H9 (cell line): Measurements from ENCODE around the gene CEP41. TPM values are rescaled to one million over a fixed set of nuclear protein-coding genes. Genes with fewer than 3 reads are reported as not detected.
A peak's percentile ranks its signal among the peaks of the same experiment; 100 is the strongest.

Experiments used
- DNase-seq: peaks from one replicate; pipeline ENCODE4 v3.0.0-alpha.2; 2017
- H2AFZ ChIP-seq: one replicate; pipeline ENCODE4 v1.6.1; 2013; ENCODE audit warnings: mild to moderate bottlenecking, low read length, control low read depth, moderate library complexity
- H2AK5ac ChIP-seq: 2 replicates; pipeline ENCODE4 v1.6.1; 2013; ENCODE audit warnings: low read length, control low read depth, mixed read lengths; ENCODE audit not compliant: insufficient read length
- H2BK120ac ChIP-seq: one replicate; pipeline ENCODE4 v1.6.1; 2013; ENCODE audit warnings: low read depth, mild to moderate bottlenecking, low read length, control low read depth, inconsistent platforms; ENCODE audit not compliant: poor library complexity, severe bottlenecking
- H2BK12ac ChIP-seq: 2 replicates; pipeline ENCODE4 v1.6.1; 2013; ENCODE audit warnings: low read length, control low read depth, mixed read lengths, low read depth; ENCODE audit not compliant: insufficient read length
- H2BK15ac ChIP-seq: 2 replicates; pipeline ENCODE4 v1.6.1; 2013; ENCODE audit warnings: low read depth, low read length, control low read depth
- H2BK20ac ChIP-seq: one replicate; pipeline ENCODE4 v1.6.1; 2013; ENCODE audit warnings: low read depth, mild to moderate bottlenecking, low read length, control low read depth, inconsistent platforms; ENCODE audit not compliant: poor library complexity, severe bottlenecking
- H2BK5ac ChIP-seq: 2 replicates; pipeline ENCODE4 v1.6.1; 2013; ENCODE audit warnings: low read length, control low read depth, mixed read lengths; ENCODE audit not compliant: insufficient read length
- H3K14ac ChIP-seq: 2 replicates; pipeline ENCODE4 v1.6.1; 2013; ENCODE audit warnings: low read length, control low read depth; ENCODE audit not compliant: insufficient read depth
- H3K18ac ChIP-seq: 2 replicates; pipeline ENCODE4 v1.6.1; 2013; ENCODE audit warnings: low read depth, mild to moderate bottlenecking, mixed read lengths, low read length, control low read depth; ENCODE audit not compliant: insufficient read length
- H3K23ac ChIP-seq: 2 replicates; pipeline ENCODE4 v1.6.1; 2013; ENCODE audit warnings: low read length, control low read depth, mixed read lengths, low read depth; ENCODE audit not compliant: insufficient read length
- H3K23me2 ChIP-seq: 2 replicates; pipeline ENCODE4 v1.6.1; 2013; ENCODE audit warnings: low read depth, mild to moderate bottlenecking, mixed read lengths, low read length, control low read depth; ENCODE audit not compliant: insufficient read length, poor library complexity, severe bottlenecking
- H3K27ac ChIP-seq: 2 replicates; pipeline ENCODE4 v1.5.1; 2013; ENCODE audit warnings: low read length, control low read depth, mixed read lengths, low read depth; ENCODE audit not compliant: insufficient read length
- H3K27me3 ChIP-seq: 2 replicates; pipeline ENCODE4 v1.6.1; 2013; ENCODE audit warnings: low read length, control low read depth, inconsistent platforms; ENCODE audit not compliant: insufficient read depth
- H3K4ac ChIP-seq: 2 replicates; pipeline ENCODE4 v1.6.1; 2013; ENCODE audit warnings: low read depth, mild to moderate bottlenecking, control low read depth, inconsistent platforms, low read length, moderate library complexity
- H3K4me1 ChIP-seq: 2 replicates; pipeline ENCODE4 v1.6.1; 2013; ENCODE audit warnings: low read length, control low read depth, inconsistent platforms; ENCODE audit not compliant: insufficient read depth
- H3K4me2 ChIP-seq: 2 replicates; pipeline ENCODE4 v1.6.1; 2013; ENCODE audit warnings: low read length, control low read depth, mixed read lengths; ENCODE audit not compliant: insufficient read length, insufficient read depth
- H3K56ac ChIP-seq: 2 replicates; pipeline ENCODE4 v1.6.1; 2013; ENCODE audit warnings: low read depth, mild to moderate bottlenecking, mixed read lengths, low read length, control low read depth; ENCODE audit not compliant: insufficient read length
- H3K79me1 ChIP-seq: 2 replicates; pipeline ENCODE4 v1.6.1; 2013; ENCODE audit warnings: low read depth, mild to moderate bottlenecking, moderate library complexity, low read length, control low read depth, inconsistent platforms; ENCODE audit not compliant: insufficient read depth, poor library complexity, severe bottlenecking
- H3K79me2 ChIP-seq: 2 replicates; pipeline ENCODE4 v1.6.1; 2013; ENCODE audit warnings: low read length, control low read depth, inconsistent platforms; ENCODE audit not compliant: insufficient read depth
- H3K9ac ChIP-seq: 2 replicates; pipeline ENCODE4 v1.6.1; 2013; ENCODE audit warnings: low read length, control low read depth, mixed read lengths; ENCODE audit not compliant: insufficient read length; ENCODE audit errors: extremely low read depth
- H3K9me3 ChIP-seq: one replicate; pipeline ENCODE4 v1.6.1; 2013; ENCODE audit warnings: low read depth, low read length, inconsistent platforms; ENCODE audit not compliant: control insufficient read depth
- H3T11ph ChIP-seq: one replicate; pipeline ENCODE4 v1.6.1; 2013; ENCODE audit warnings: mild to moderate bottlenecking, low read length, control low read depth, inconsistent platforms
- H4K20me1 ChIP-seq: one replicate; pipeline ENCODE4 v1.6.1; 2013; ENCODE audit not compliant: control insufficient read depth, insufficient read length, insufficient read depth
- H4K5ac ChIP-seq: 2 replicates; pipeline ENCODE4 v1.6.1; 2013; ENCODE audit warnings: low read depth, mild to moderate bottlenecking, mixed read lengths, low read length, control low read depth; ENCODE audit not compliant: insufficient read length
- H4K8ac ChIP-seq: replicated peaks from 2 replicates; pipeline ENCODE4 v1.6.1; 2013; ENCODE audit warnings: low read length, control low read depth, mixed read lengths, low read depth; ENCODE audit not compliant: insufficient read length
- H4K91ac ChIP-seq: 2 replicates; pipeline ENCODE4 v1.6.1; 2013; ENCODE audit warnings: low read depth, mild to moderate bottlenecking, moderate library complexity, mixed read lengths, low read length, control low read depth; ENCODE audit not compliant: insufficient read length
- H3K27ac Mint-ChIP-seq, 3 experiments: 2 replicates in 2 of 3; 3 replicates in 1 of 3; pipeline ENCODE4 v1.8.0; 2020 to 2021; ENCODE audit warnings: mixed read lengths in 3 of 3, mild to moderate bottlenecking in 1 of 3, moderate library complexity in 1 of 3
- H3K27me3 Mint-ChIP-seq: 2 replicates; pipeline ENCODE4 v1.8.0; 2021; ENCODE audit warnings: low read depth, mild to moderate bottlenecking, moderate library complexity, mixed read lengths
- H3K36me3 Mint-ChIP-seq, 3 experiments: 2 replicates in 2 of 3; 3 replicates in 1 of 3; pipeline ENCODE4 v1.8.0; 2020 to 2021; ENCODE audit warnings: low read depth in 3 of 3, mixed read lengths in 3 of 3; ENCODE audit not compliant: insufficient read depth in 1 of 3
- H3K4me1 Mint-ChIP-seq, 2 experiments: 2 replicates each; pipeline ENCODE4 v1.8.0; 2020; ENCODE audit warnings: mixed read lengths in 2 of 2
- H3K4me3 Mint-ChIP-seq, 2 experiments: 2 replicates in 1 of 2; 3 replicates in 1 of 2; pipeline ENCODE4 v1.8.0; 2020 to 2021; ENCODE audit warnings: mild to moderate bottlenecking in 2 of 2, mixed read lengths in 2 of 2, moderate library complexity in 1 of 2
- H3K9me3 Mint-ChIP-seq, 2 experiments: 2 replicates in 1 of 2; 3 replicates in 1 of 2; pipeline ENCODE4 v1.8.0; 2020; ENCODE audit warnings: mild to moderate bottlenecking in 2 of 2, mixed read lengths in 2 of 2, moderate library complexity in 1 of 2
- WGBS: extraction: QIAGEN DNeasy Blood & Tissue Kit; methylation state at CpG from one replicate; pipeline ENCODE4 v1.1.7; 2013; ENCODE audit warnings: missing lambda C conversion rate, low lambda C conversion rate, mixed read lengths; ENCODE audit not compliant: insufficient read length; ENCODE audit errors: extremely low coverage; 5-methylcytosine and 5-hydroxymethylcytosine counted together
- total RNA-seq: library from RNA; stranded (reverse); gene quantifications from 2 replicates; pipeline ENCODE4 v1.2.1, GENCODE V29; 2021
- TF ChIP-seq, protein P1 (sequence below): fragments of 200-600 bp; sonication (generic); conservative IDR thresholded peaks from 3 replicates; pipeline ENCODE4 v1.8.0; 2021; ENCODE audit warnings: antibody characterized with exemption, mild to moderate bottlenecking

The CEP41 gene
- total RNA-seq, 1 experiment from 2014 or later: 9.7 TPM

DNA sequence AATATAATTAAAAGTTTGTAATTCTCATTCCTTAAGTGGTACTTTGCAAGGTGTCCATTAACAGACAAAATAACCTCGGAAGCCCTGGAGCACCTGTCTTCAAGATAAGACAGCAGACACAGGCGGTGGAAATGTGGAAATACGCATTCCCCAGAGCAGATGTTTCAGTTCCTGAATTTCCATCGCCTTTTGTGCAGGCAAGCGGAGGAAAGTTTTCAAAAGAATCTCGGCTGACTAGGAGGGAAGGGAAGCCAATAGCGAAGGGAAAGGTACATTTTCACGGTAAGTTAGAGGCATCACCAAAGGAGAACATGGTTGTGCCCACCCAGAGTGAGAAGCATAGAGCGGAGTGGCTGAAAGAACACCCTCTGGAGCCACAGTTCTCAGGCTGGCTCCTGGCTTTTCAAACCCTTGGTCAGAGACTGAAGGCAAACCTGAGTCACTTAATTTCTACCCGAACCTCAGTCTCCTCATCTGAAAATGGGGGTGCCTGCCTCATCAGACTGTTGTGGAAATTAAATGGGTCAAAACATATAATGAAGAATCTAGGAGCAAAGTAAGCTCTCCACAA is 46.9 kb downstream of the CEP41 start:
- H2BK15ac ChIP-seq: no peak overlapping the region
- H2BK5ac ChIP-seq: no peak overlapping the region
- no peak overlapping the region for H3K27ac ChIP-seq
- H3K4me1 ChIP-seq: no peaks in the 10 kb centered on the region
- no peaks in the 10 kb centered on the region for H3K27me3 ChIP-seq
- no peak overlapping the region for H3K14ac ChIP-seq
- no peak overlapping the region for H4K5ac ChIP-seq
- H3K9me3 ChIP-seq: no peaks in the 10 kb centered on the region
- H3K27ac Mint-ChIP-seq: peak overlapping the region in 2 of 3 experiments; percentile 2 to 7; a peak in 1 of 7 replicates
- no peak overlapping the region for H2BK12ac ChIP-seq
- H2BK20ac ChIP-seq: no peak overlapping the region
- H2AK5ac ChIP-seq: no peak overlapping the region
- no peak overlapping the region for H3K4me3 Mint-ChIP-seq
- H2AFZ ChIP-seq: no peak overlapping the region
- no peak overlapping the region for H4K91ac ChIP-seq
- H2BK120ac ChIP-seq: no peak overlapping the region
- H3T11ph ChIP-seq: no peak overlapping the region
- no peaks in the 10 kb centered on the region for H3K79me2 ChIP-seq
- no peaks in the 10 kb centered on the region for H4K20me1 ChIP-seq
- peaks cover 0 to 8% (median under 1%) of the 10 kb centered on the region in 3 experiments; a peak in 2 of 7 replicates for H3K36me3 Mint-ChIP-seq
- TF ChIP-seq, protein P1, sequence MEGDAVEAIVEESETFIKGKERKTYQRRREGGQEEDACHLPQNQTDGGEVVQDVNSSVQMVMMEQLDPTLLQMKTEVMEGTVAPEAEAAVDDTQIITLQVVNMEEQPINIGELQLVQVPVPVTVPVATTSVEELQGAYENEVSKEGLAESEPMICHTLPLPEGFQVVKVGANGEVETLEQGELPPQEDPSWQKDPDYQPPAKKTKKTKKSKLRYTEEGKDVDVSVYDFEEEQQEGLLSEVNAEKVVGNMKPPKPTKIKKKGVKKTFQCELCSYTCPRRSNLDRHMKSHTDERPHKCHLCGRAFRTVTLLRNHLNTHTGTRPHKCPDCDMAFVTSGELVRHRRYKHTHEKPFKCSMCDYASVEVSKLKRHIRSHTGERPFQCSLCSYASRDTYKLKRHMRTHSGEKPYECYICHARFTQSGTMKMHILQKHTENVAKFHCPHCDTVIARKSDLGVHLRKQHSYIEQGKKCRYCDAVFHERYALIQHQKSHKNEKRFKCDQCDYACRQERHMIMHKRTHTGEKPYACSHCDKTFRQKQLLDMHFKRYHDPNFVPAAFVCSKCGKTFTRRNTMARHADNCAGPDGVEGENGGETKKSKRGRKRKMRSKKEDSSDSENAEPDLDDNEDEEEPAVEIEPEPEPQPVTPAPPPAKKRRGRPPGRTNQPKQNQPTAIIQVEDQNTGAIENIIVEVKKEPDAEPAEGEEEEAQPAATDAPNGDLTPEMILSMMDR: no peak
- H3K56ac ChIP-seq: no peak overlapping the region
- H3K27me3 Mint-ChIP-seq: no peaks in the 10 kb centered on the region
- DNase-seq: no peak
- no peak overlapping the region for H3K23ac ChIP-seq
- H3K18ac ChIP-seq: no peak overlapping the region
- no peak overlapping the region for H4K8ac ChIP-seq
- H3K4ac ChIP-seq: no peak overlapping the region
- H3K79me1 ChIP-seq: no peaks in the 10 kb centered on the region
- no peaks in the 10 kb centered on the region for H3K23me2 ChIP-seq
- H3K9me3 Mint-ChIP-seq: no peaks in the 10 kb centered on the region; a peak in 1 of 5 replicates
- H3K4me1 Mint-ChIP-seq: peaks cover 20 to 38% of the 10 kb centered on the region in 2 experiments
- no CpG with 5 or more reads among the region's 10 CpGs for WGBS
- H3K9ac ChIP-seq: no peak overlapping the region
- no peak overlapping the region for H3K4me2 ChIP-seq
